HG03571 (cell line): ENCODE data around the gene ROBO3.

Source experiments
- ATAC-seq: cut with Tn5 transposase; IDR thresholded peaks from one replicate; pipeline ENCODE4 v1.9.1; 2021; ENCODE audit not compliant: unreplicated experiment

ROBO3 gene

GRCh38 chr11:124890151-124890550, 24.9 kb downstream of the ROBO3 start:
- no peak for ATAC-seq

- no peak for ATAC-seq
Measured at GRCh38 chr11:124890683-124891372, 25.6 kb downstream of the ROBO3 start.

- ATAC-seq, result no peak
Measured at GRCh38 chr11:124891373-124891861, 26.2 kb downstream of the ROBO3 start.

GRCh38 chr11:124892146-124892545, 26.9 kb downstream of the ROBO3 start:
- no peak for ATAC-seq

- ATAC-seq, result no peak
Measured at GRCh38 chr11:124892750-124893454, 27.7 kb downstream of the ROBO3 start.

- ATAC-seq, result no peak
Measured at GRCh38 chr11:124893781-124894401, 28.7 kb downstream of the ROBO3 start.

GRCh38 chr11:124894606-124895430, 29.6 kb downstream of the ROBO3 start:
- no peak for ATAC-seq

- ATAC-seq, result no peak
Measured at GRCh38 chr11:124895471-124895971, 30.3 kb downstream of the ROBO3 start.

- ATAC-seq, result no peak
Measured at GRCh38 chr11:124896071-124896750, 31.0 kb downstream of the ROBO3 start.

- ATAC-seq, result no peak
Measured at GRCh38 chr11:124896821-124897391, 31.7 kb downstream of the ROBO3 start.

- ATAC-seq, result no peak
Measured at GRCh38 chr11:124897674-124898262, 32.5 kb downstream of the ROBO3 start, which contains the start of gene ROBO4. Gene ROBO4 (minus strand): TSS chr11:124897865. CDS start chr11:124897795, 70 bp downstream.

GRCh38 chr11:124898263-124898680, 33.0 kb downstream of the ROBO3 start:
- ATAC-seq, result no peak

- no peak for ATAC-seq
Measured at GRCh38 chr11:124898711-124899110, 33.5 kb downstream of the ROBO3 start.

- ATAC-seq, result no peak
Measured at GRCh38 chr11:124899383-124900145, 34.3 kb downstream of the ROBO3 start.

GRCh38 chr11:124900464-124900863, 35.2 kb downstream of the ROBO3 start:
- no peak for ATAC-seq

GRCh38 chr11:124902616-124903015, 37.4 kb downstream of the ROBO3 start:
- no peak for ATAC-seq

GRCh38 chr11:124915541-124916369, 50.5 kb downstream of the ROBO3 start:
- no peak for ATAC-seq

GRCh38 chr11:124916370-124916710, 51.1 kb downstream of the ROBO3 start:
- ATAC-seq, result no peak
